ENCODE measurements around the gene ATP11A. TPM values are rescaled to one million over a fixed set of nuclear protein-coding genes. Genes with fewer than 3 reads are reported as not detected.

ATP11A gene
- total and polyA plus RNA-seq, 8 donors, result 271 to 502 (median 458) TPM

- DNase-seq, result no peak
- Histone ChIP-seq H3K9me3 (no peaks in the 10 kb centered on the region), H3K27me3 (no peaks in the 10 kb centered on the region), H3K27ac (peak overlapping the region; percentile 61 to 78), H3K36me3 (no peaks in the 10 kb centered on the region), H3K4me1 (peaks cover 0 to 32% of the 10 kb centered on the region in 2 donors), H3K4me3 (no peak overlapping the region)
- intact Hi-C loops (cut with DNase I), result no loop called here
- no peak for ATAC-seq
- TF ChIP-seq CTCF (IDR thresholded peaks at IDR 0.05), result no peak
Observed at GRCh38 chr13:112686364-112686763, 3.5 kb upstream of the ATP11A start.

- no peaks in the 10 kb centered on the region for H3K9me3 ChIP-seq
- intact Hi-C loops (cut with DNase I), result no loop called here
- peaks cover 0 to 38% of the 10 kb centered on the region in 2 donors for H3K4me1 ChIP-seq
- no peaks in the 10 kb centered on the region for H3K36me3 ChIP-seq
- no peak overlapping the region for H3K4me3 ChIP-seq
- H3K27ac ChIP-seq, result peak overlapping the region in 1 of 2 donors; percentile 78
- no peak for TF ChIP-seq CTCF (IDR thresholded peaks at IDR 0.05)
- DNase-seq, result no peak
- no peaks in the 10 kb centered on the region for H3K27me3 ChIP-seq
- no peak for ATAC-seq
Observed at GRCh38 chr13:112686987-112687386, 2.9 kb upstream of the ATP11A start.

GRCh38 chr13:112687836-112688559, 1.8 kb upstream of the ATP11A start:
- ATAC-seq (no peak), DNase-seq (peak in 1 of 4 donors; percentile 12)
- Histone ChIP-seq H3K27me3 (no peaks in the 10 kb centered on the region), H3K4me1 (peaks cover 9 to 48% of the 10 kb centered on the region in 2 donors), H3K9me3 (no peaks in the 10 kb centered on the region), H3K4me3 (peak overlapping the region in 1 of 2 donors; percentile 88), H3K36me3 (no peaks in the 10 kb centered on the region), H3K27ac (peak overlapping the region; percentile 78 to 99)
- intact Hi-C loops (cut with DNase I), result no loop called here
- TF ChIP-seq CTCF (IDR thresholded peaks at IDR 0.05), result no peak

GRCh38 chr13:112688560-112689302, 1.1 kb upstream of the ATP11A start:
- no peak for TF ChIP-seq CTCF (IDR thresholded peaks at IDR 0.05)
- intact Hi-C loops (cut with DNase I), result no loop called here
- H3K36me3 ChIP-seq, result no peaks in the 10 kb centered on the region
- peak overlapping the region; percentile 88 to 93 for H3K4me3 ChIP-seq
- peaks cover 9 to 56% of the 10 kb centered on the region in 2 donors for H3K4me1 ChIP-seq
- H3K27ac ChIP-seq, result peak overlapping the region; percentile 98 to 99
- H3K27me3 ChIP-seq, result no peaks in the 10 kb centered on the region
- peak; percentile 43 for ATAC-seq
- DNase-seq, result peak in 3 of 4 donors; percentile 66 to 89 (median 80)
- no peaks in the 10 kb centered on the region for H3K9me3 ChIP-seq

- Histone ChIP-seq H3K27me3 (no peaks in the 10 kb centered on the region), H3K36me3 (no peaks in the 10 kb centered on the region), H3K9me3 (no peaks in the 10 kb centered on the region), H3K4me1 (peaks cover 9 to 72% of the 10 kb centered on the region in 2 donors), H3K4me3 (peak overlapping the region; percentile 88 to 93), H3K27ac (peak overlapping the region; percentile 98 to 99)
- TF ChIP-seq CTCF (IDR thresholded peaks at IDR 0.05), result no peak
- DNase-seq (peak in 2 of 4 donors; percentile 42 to 89), ATAC-seq (no peak)
- intact Hi-C loops (cut with DNase I), result no loop called here
Observed at GRCh38 chr13:112690283-112690929, 568 bp downstream of the ATP11A start.

Measured in left lung (tissue), 10 donors.